ENCODE measurements around the gene WIPF1.

DNA sequence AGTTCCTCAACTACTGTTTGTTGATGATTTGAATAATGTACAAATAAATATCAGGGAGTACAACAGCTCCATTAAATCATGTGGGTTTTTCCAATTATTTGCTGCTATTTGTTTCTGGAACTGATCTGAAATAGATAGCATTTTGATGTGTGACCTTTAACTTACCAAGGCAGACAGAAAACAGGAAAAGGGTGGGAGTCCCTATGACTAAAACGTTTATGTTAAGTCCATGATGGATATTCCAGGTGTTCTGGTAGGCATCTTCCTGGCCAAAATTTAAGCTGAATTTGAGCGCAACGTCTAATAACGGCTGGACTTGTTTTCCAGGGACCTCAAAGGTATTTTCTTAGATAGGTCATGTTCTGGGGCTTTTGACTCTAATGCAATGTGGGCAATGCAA, 41.6 kb downstream of the WIPF1 start:
- no peak for TF ChIP-seq POLR2AphosphoS5 (IDR thresholded peaks at IDR 0.05; ENCODE audit: low read depth, low read length)
- TF ChIP-seq POLR2A (IDR thresholded peaks at IDR 0.05; ENCODE audit: low read depth, low read length): no peak
